HG02870 (cell line): ENCODE results near the gene AUTS2.

Source experiments
- ATAC-seq: cut with Tn5 transposase; IDR thresholded peaks from one replicate; pipeline ENCODE4 v1.9.1; 2021; ENCODE audit warnings: mild to moderate bottlenecking, moderate library complexity; ENCODE audit not compliant: unreplicated experiment

AUTS2 gene

GRCh38 chr7:69962186-69963065, 364.2 kb downstream of the AUTS2 start:
- no peak for ATAC-seq

GRCh38 chr7:69963393-69963792, 365.1 kb downstream of the AUTS2 start:
- ATAC-seq, result no peak

DNA sequence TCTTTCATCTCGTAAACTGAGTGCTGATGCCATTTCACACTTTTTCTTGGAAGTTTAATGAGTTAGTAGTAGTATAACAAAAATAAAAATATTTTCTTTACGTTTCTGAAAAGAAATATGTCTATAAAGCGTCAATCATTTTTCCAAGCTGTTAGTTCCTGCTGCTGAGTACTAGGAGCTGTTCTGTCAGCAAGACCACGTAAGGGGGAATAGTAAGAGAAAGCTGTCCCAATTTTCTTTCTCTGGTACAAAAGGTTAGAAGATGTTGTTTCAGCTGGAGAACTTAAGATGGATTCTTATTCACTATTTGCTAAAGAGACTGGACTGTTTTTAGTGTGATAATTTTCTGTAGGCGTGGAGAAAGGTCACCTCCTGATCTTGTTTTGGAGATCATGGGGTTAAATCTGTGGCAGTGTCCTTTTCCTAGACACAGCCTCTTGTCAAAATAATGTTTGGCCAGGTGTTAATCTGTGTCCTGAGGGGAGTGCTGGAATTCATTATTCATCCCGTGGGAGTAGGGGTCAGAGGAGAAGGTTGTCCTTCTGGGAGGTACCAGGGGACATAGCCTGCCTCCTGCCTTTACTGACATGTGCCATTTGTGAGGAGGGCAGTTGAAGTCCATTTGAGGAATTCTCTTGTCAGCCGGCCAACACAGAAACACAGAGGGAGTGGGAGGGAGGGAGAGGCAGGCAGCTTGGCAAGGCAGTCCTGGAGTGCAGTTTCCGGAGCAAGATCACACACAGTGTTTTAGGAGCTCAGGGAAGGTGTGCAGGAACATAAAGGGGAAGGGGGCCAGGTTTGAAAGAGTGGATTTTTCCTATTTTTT, 368.7 kb downstream of the AUTS2 start:
- no peak for ATAC-seq

DNA sequence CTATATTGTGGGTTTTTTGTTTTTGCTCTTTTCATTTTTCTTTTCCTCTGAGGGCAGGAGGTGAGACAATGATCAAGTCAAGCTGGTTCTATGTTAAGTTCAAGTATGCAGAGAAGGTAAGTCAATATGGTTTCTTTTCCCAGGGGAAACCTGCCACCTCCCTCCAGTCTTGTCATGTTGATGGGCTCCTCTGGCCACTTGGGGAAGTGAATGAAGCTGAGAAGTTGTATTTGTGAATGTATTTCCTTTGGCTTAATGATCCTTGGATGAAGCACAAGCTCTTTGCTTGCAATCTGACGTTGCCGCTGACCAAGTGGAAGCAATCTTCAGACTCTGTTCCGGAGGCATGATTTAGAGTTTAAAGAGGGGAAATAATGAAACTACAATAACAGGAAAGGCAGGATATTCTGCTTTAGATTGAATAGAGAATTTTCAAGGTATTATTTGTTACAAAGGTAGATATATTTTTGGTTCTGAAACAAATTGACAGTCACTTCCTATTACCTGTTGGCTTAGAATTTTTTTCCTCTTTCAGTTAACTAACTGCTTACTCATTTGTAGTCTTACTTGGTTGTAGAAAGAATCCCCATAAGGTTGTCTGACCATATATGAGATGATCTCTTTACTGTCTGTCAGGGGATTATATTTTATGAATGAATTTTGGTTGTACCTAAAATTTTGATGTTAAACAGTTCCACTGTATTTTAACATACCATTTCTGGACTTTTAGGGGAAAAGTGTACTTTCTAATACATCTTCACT, 369.6 kb downstream of the AUTS2 start:
- ATAC-seq, result peak; percentile 54

DNA sequence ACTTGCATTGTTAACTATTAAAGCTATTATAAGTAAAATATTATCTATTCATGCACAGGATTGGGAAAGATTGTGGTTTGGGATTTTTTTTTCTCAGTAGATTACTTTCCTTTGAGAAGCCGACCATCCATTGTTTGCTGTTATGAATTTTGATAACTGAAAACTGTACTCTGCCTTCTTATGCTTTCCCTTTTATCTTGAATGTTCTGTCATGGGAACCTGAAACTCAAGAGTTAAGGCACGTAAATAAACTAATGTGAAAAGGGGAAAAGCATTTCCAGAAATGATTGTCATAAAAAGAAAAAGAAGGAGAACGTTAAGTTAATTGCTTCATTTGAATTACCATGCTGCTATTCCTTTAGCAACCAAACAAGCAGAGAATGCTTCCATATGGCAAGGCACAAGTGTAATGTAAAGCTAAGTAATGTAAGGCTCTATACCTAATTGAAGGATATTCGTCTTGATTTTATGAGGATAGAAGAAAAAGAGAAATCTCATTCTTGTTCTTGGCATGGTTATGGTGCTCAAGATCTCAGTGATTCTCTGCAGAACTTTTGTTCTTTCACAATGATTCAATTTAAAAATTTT, 370.8 kb downstream of the AUTS2 start:
- ATAC-seq, result no peak

DNA sequence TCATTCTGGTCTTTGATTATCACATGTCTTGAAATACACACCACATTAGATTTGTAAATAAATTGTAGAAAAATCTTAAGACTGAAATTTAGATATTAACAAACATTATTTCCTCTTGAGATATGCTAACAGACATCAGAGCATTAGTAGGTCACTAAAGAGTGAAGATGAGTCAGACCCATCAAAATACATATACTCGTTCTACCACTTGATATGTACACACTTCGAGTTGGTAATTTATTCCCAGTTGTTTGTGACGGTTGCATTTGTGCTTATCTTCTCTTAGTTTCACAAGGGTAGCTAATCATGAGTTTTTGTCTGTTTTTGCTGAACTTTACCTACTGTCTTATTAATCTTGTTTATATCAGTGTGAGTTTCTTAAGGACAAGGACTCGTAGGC, 383.4 kb downstream of the AUTS2 start:
- no peak for ATAC-seq

GRCh38 chr7:69982197-69982596, 383.9 kb downstream of the AUTS2 start:
- no peak for ATAC-seq

- ATAC-seq, result no peak
Observed at GRCh38 chr7:69989551-69989950, 391.3 kb downstream of the AUTS2 start.

- ATAC-seq, result no peak
Observed at GRCh38 chr7:69992938-69993337, 394.7 kb downstream of the AUTS2 start.

DNA sequence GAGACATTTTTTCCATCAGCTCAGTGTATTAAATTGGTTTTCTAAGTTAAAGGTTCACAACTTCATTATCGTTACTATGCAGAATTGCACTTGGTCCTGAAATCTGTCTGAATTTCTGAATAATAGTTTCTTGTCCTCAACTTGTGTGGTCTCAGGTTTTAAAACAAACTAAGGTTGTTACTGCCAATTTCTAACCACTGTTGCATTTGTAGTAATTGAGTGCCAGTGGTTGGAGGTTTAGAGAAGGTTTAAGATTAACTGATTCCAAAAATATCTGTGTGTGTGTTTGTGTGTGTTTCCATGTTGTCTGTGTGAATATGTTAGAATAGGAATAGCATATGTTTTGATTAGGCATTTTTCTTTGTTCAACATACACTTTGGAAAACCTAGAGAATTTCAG, 395.9 kb downstream of the AUTS2 start:
- ATAC-seq, result no peak

DNA sequence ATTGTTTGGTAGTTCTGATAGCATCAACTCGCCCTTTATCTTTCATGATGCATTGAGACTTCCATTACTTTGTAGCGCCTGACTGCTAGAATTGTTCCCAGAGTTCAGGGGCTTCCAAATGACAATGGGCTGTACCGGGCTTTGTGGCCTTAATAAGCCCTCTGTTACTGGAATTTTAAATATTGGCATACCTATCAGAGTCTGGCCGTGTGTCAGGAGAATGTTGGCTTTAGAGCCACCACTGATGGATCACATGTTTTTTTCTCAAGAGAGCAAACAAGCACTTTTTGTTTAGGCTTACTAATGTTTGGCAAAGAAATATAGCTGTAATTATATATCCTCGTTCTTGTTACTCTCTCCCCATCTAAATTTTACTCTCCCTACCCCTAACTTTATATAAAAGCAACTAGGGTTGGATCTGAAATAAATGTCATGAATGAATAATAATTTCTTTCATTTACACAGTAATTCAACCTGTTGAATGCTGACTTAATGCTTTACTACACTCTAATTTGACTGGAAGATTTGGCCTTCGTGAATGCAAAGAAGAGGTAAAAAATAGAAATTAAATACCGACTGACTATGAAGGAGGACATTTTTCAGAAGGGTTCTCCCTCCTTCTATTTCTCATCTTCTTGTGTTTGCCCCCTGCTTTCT, 396.7 kb downstream of the AUTS2 start:
- no peak for ATAC-seq

DNA sequence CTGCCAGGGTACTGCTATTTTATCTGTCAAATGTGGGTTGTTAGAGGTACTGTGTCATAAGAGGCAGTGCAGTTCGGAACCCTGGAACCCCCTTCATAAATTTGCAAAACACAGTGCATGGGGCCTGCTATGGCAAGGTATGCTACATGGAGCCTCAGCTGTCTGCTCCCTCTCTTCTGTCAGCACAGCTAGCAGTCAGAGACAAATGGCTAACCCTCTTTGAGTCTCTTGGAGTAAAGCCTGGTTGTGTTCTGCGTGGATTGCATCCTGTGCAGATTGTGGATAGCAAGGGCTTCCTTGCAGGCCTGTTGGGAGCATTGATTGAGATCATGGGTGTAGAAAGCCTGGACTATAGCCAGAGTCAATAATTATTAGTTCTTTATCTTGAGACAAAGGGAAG, 397.8 kb downstream of the AUTS2 start:
- ATAC-seq, result no peak

GRCh38 chr7:70000737-70001348, 402.6 kb downstream of the AUTS2 start:
- ATAC-seq, result no peak

DNA sequence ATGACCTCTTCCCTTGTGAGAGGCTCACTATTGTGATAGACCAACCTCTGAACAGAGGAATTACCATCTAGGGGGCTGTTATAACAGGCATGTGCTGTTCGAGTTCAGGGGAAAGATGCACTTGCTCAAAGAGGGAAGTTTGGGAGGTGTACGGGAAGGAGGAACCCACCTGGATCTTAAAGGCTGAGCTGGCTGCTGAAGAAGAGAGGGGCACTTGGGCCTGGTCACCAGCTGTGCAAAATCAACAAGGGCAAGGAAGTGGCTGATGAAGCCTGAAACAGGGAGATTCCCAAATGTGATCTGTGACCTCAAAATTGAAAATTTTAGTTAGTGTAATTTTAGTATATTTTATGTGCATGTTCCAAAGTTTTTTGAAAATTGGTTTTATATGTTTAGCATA, 407.2 kb downstream of the AUTS2 start:
- ATAC-seq, result no peak

DNA sequence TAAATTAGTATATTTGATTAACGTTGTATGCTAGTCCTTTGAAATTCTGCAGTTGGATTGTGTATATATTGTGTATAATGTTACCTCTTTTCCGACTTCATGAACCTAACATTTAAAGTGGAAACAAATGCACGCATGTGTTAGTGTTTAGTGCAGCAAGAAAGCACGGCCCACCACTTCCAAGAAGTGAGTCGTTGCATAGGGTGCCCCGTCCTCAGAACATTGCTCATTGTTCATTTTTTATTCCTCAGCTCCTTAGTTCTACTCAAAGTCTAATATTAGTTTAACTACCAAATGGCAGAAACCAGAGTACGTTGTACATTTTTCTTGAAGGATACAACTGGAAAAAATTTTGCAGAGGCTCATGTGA, 407.6 kb downstream of the AUTS2 start:
- ATAC-seq, result no peak

DNA sequence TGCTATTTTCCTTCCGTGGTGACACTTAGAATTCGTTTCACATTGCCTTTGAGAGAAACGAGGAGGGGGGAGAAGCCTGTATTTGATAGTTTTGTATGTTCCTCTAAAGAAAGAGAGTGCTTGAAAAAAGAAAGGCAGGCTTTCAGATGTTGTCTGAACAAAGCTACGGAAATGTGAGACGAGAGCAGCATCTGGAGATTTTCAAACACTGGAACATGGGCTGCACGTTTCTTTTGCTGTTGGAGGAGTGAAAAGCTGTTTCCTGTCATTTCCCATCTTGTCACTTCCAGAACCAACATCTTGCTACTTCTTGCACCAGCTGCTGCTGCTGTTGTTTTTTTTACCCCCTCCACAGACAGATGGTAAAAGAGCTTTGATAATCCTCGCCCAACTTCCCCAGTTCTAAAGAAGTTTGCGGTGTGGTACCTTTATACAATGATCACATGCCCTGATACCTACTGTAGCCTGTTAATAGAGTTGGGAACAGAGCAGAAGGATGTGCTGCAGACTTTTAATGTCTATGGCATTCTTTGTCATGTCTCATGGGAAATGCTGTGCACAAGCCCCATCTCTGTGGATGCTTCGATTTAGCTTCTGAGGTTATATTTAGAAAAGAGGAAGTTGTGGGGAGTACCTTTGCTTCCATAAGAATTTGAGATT, 408.1 kb downstream of the AUTS2 start:
- no peak for ATAC-seq

- no peak for ATAC-seq
Observed at GRCh38 chr7:70008466-70008865, 410.2 kb downstream of the AUTS2 start.

DNA sequence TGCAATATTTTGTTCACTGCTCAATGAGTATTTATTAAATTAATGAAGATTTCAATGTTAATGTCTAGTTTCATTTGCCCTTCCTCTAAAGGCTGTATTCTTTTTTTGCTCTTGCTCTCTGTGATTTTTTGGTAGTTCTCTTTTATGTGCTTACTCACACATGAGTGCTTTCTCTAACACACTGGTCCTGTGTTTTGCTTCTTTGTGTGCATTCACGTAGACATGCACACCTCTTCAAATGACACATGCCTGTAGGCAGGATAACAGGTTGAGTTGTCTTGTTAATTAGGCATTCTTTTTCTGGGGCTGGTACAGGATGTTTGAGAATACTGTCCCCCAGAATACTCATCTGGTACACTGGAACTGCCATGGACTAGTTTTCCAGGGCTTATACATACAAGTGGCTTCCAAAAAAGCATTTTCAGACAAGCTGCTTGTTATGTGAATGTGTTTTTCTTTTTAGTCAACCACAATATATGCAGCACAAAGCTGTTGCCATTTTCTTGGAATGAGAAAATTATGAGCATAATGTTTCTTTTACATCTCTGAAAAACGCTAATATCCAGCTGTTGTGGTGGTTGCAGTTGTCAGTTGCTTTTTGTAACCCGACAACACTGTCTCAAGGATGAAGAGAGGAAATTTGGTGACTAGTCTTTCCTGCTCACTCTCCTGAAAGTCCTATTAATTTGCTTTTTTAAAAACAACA, 416.4 kb downstream of the AUTS2 start:
- no peak for ATAC-seq

- ATAC-seq, result no peak
Observed at GRCh38 chr7:70015353-70015752, 417.1 kb downstream of the AUTS2 start.
